ENCODE data around the gene MYOF.

The MYOF gene

DNA sequence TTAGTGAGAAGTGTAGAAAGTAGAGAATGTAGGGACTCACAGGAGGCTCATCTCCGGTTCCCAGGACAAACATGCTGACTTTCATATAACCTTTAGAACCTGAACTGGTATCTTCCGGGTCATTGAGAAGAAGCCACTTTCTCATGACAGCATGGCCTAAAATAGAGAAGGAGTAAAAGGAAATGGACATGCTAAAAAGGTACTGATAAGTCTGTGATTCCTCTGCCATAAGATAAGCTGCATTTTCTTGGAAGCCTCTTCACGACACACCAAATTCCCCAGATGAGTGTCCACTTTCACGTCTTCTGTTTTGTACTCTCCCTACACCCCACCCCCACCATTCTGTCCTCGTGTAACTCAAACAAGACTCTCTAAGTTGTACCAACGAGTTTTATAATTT, 79.9 kb downstream of the MYOF start:
- no peak overlapping the region for H3K27ac ChIP-seq

DNA sequence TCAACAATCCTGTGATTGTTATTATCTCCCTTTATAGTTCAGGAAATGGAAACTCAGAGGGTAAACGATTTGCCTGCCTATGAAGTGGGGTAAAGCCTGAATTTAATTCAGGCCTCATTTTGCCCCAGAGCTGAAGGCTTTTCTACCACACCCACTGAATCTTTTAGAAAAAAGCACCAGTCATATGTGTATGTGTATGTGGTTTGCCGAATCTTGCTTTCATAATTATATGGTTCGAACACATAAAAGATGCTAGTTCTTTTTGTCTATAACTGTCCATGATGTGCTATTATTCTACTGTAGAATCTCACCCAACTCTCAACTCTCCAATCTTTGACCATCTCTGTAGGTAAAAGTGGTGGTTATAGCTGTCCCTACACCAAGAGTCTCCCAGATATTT, 83.6 kb downstream of the MYOF start:
- DNase-seq (ENCODE audit: low read depth, low spot score): no peak
- H3K27ac ChIP-seq: no peak overlapping the region

More for the DNA sequence above, 79.9 kb downstream of the MYOF start:
- DNase-seq (ENCODE audit: low read depth, low spot score): no peak

DNA sequence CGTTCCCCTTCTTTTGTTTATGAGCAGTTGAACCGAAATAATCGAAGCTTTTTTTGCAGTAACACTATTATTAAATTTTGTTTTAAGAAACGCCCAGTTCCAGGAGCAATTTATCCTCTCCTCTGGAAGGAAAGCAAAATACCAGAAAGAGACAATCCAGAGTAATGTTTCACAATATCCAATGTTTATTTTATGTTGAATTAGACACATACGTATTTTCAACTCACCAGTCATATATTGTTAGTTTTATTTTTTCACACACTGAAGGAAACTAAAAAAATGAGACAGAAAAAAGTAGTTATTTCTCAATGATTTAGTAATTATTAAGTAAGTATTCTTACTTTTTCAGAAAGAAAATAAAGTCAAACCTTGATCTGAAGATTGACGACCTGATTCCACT, 85.1 kb downstream of the MYOF start:
- no peak overlapping the region for H3K27ac ChIP-seq
- no peak for DNase-seq (ENCODE audit: low read depth, low spot score)

DNA sequence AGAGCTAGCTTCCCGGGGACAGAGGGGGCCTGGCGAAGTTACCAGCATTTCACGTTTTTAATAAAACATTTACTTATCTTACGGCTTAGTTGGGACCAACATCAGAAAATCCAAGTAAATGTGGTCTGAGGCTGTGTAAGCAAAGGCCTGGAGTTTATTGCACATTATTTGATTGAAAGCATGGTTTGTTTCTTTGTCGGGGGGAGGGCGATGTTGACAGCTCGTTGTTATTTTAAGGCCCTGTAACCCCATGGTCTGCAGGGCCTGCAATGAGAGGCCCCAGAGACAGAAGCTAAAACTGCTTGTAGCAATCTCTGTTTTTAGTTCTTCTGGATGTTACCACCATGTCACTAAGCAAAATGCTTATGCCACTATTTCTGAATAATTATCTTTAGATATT, 88.9 kb downstream of the MYOF start:
- no peak overlapping the region for H3K27ac ChIP-seq
- DNase-seq (ENCODE audit: low read depth, low spot score): no peak

DNA sequence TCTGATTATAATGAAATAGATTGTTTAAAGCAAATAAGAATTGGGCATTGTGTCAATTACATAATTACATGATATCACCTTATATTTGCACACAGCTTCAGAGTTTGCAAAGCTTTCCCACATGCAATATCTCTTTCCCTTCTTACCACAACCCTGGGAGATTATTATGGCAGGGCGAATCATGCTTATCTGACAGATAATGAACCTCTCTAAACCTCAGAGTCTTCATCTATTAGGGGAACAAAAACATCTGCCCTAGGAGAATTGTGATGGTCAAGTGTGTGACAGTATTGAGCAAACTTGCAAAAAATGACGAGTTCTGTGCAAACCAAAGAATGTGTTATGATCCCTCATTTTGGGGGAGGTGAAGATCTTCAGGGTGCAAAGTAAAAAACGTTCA, 90.0 kb downstream of the MYOF start:
- DNase-seq (ENCODE audit: low read depth, low spot score): no peak
- no peak overlapping the region for H3K27ac ChIP-seq

DNA sequence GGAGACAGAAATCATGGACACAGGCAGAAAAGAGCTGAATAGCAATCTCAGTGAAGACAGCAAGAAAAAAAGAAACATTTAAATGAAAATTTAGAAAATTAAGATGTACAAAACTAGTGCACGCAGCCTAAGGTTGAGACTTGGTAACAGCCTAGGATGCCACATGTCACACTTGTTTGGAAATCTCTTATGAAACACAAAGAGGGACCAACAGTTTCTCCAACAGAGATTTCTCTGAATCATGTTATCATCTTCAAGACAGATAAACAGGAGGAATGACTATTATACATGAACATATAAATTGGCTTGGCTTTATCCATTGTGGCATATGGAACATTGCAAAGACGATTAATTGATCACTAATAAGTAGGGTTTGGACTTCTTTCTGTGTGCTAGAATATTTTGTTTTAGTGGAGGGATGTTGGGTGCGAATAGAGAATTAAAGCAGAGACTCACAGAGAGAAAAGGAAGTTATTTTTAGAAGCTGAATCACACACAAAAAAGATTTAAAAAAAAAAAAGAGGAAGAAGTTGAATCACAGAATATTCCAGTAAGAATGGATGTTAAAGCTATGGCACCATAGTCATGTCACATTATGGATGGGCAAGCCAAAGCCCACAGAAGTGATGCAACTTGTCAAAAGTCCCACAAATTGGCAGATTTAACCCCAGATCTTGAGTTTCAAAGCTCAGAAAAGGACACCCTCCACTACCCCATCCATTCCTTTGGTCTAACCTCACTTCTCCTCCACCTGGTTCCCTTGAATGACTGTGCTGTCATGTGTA, 91.6 kb downstream of the MYOF start:
- no peak for DNase-seq (ENCODE audit: low read depth, low spot score)
- H3K27ac ChIP-seq: no peak overlapping the region

DNA sequence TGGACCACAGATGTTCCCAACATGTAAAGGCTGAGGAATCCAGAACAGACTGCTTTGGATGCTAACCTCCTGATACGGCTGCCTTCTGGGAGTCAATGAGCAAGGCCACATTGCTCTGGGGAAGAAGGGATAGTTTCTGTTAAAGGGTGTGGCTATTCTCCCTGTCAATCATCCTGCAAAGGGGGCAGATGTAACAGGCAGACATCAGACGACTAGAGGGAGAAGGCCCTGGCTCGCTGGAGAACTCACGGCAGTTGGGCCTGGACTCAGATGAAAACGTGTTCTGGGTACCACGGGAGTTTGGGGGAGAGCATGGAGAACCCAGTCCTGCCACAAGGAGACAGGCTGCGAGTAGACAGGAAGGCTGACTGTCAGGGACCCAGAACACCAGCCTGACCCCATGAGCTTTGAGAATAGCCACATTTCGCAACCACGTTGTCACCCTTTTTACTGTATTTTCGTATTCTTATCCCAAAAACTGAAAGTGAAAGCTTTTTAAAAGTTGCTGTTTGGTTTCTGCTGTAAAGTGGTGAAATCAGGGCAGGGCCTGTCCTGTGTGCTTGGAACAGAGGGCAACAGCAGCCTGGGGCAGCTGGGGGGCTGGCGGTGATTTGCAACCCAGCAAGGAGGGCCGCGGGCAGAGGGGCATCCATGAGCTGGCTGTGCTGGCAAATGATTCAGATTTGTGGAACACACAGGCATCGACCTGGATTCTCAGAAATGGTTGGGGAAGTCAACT, 95.3 kb downstream of the MYOF start:
- peak overlapping the region; percentile 98 for H3K27ac ChIP-seq
- DNase-seq (ENCODE audit: low read depth, low spot score): no peak

DNA sequence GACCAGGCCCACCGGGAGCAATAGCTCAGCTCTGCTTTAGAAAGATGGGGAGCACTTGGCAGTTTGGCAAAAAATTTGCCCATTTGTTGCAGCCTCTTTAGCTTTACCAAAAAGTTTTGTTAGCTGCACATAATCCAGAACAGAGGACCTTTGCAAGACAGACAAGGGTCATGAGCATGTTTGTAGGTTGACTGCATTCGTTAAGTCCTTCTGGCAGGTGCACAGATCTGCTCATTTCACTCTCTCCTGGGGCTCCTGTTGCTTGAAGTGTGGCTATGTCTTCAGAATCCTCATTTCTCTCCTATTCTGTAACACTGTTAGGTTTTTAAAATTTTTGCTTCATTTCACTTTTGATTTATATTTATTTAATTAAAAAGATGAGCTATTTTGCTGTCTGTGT, 96.8 kb downstream of the MYOF start:
- peak overlapping the region; percentile 98 for H3K27ac ChIP-seq
- DNase-seq (ENCODE audit: low read depth, low spot score): no peak

DNA sequence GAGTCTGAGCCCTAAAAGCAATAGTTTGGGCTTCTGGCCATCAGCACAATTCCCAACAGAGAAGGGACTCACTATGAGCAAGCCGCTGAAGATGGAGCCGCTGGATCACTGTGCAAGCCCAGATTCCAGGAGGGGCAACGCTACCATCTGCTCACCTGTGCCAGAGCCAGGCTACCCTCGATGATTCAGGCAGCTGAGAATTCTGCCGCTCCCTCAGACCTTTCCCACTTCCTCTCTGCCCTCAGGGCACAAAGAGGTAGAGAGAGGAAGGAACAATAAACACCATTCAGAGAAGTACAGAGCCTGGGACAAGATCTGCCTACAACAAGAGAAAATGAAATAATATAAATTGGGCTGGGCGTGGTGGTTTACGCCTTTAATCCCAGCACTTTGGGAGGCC, 98.1 kb downstream of the MYOF start:
- DNase-seq (ENCODE audit: low read depth, low spot score): peak; percentile 91
- H3K27ac ChIP-seq: peak overlapping the region; percentile 98

DNA sequence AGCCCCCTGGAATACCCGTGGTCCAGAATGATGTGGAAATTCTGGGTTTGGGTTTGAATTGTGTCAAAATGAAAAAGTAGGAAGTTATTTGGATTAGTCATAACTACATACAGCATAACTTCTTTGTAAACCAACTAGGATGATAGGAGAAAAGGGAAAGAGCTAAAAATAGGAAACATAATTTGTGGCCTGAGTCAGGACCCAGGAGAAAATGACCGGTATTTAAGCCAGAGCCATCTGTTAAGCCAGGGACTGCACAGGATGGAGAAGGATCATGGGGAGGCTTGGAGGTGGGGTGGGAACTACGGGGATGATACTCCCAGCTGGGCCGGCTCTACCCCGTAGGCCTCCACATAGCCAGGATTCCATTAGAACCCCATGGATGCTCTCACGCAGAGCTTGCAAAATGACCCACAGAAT, 98.6 kb downstream of the MYOF start:
- H3K27ac ChIP-seq: peak overlapping the region; percentile 98
- no peak for DNase-seq (ENCODE audit: low read depth, low spot score)

DNA sequence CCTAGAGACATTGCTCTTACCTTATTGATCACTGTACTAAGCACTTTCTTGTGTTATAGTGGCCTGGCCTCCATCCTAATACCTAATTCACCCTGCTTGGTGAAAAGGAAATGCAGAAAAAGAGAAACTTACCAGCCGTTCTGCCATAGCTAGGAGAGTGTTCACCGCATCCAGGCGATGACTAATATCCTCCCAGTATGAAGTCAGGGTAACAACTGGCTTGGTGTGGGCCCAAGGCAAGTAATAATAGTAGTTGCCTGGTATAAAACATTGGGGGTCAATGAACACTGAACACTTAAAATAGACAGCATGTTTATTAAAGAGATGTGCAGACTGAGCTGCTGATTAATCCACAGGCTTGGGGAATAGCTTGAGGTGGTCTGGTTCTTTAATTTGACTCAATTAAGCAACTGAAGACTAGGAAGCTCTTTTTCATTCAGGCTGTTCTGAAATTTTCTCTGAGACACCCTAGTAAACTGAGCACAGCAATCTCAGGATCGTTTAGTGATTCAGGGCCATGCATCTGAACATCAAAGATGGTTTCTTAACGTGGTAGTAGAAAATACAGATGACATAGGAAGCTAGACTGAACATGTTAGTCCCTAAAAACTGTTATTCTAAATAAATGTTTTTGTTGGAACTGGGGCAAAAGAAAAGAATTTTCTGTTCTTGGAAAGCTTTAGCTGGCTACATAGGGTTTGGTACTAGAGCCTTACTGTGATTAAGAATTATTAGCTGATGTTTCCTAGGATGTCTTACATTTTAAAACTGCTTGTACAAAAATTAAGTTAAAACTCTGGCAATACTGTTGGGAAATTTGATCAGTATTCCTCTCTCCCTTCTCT, 102.2 kb downstream of the MYOF start:
- DNase-seq (ENCODE audit: low read depth, low spot score): no peak
- H3K27ac ChIP-seq: peak overlapping the region; percentile 98

DNA sequence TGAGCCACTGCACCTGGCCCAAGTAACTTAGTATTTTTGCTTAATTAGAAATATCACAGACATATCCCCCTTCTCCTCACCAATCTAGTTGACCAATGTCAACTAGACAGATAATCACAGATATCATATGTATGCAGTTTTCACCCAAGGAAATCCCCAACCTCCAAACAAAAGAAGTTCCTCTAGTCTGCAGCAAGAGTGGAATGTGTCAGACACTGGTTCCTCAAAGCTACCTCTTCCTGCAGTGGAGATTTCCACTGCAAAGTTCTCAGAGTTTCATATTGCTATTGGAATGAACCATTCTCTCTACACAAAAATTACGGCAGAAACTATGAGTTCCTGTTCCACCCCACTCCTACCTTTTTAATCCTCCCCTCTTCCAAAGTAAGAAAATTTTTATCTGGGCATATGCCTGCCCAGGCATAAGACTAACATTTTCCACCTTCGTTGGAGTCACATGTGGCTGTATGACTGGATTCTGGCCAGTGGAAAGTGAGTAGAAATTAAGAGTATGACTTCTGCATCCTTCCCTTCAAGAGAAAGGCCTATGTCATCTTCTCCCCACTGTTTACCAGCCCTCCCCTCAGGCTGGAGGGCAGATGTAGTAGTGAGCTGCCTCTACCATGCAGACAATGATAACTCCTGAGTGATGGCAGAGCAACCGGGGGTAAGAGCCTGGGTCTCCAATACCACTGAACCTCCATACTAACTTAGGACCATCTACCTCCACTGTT, 103.0 kb downstream of the MYOF start:
- no peak for DNase-seq (ENCODE audit: low read depth, low spot score)
- peak overlapping the region; percentile 98 for H3K27ac ChIP-seq

DNA sequence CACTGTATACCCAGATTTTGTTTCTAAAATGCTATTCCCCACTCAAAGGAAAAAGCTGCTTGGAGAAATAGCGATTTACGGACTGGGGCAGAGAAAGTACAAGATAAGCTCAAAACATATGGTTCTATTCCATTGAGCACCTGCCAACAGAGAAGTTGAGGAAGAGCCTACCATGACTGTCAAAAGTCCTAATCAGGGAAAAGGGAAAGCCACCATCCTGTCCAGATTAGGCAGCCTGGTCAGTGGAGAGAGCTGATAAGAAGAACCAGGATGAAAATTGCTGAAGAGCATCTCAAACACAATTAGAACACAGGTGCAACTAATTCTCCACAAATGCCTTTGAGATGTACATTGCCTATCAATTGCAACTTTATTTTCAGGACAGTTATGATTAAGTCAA, 104.1 kb downstream of the MYOF start:
- DNase-seq (ENCODE audit: low read depth, low spot score): no peak
- peak overlapping the region; percentile 98 for H3K27ac ChIP-seq

DNA sequence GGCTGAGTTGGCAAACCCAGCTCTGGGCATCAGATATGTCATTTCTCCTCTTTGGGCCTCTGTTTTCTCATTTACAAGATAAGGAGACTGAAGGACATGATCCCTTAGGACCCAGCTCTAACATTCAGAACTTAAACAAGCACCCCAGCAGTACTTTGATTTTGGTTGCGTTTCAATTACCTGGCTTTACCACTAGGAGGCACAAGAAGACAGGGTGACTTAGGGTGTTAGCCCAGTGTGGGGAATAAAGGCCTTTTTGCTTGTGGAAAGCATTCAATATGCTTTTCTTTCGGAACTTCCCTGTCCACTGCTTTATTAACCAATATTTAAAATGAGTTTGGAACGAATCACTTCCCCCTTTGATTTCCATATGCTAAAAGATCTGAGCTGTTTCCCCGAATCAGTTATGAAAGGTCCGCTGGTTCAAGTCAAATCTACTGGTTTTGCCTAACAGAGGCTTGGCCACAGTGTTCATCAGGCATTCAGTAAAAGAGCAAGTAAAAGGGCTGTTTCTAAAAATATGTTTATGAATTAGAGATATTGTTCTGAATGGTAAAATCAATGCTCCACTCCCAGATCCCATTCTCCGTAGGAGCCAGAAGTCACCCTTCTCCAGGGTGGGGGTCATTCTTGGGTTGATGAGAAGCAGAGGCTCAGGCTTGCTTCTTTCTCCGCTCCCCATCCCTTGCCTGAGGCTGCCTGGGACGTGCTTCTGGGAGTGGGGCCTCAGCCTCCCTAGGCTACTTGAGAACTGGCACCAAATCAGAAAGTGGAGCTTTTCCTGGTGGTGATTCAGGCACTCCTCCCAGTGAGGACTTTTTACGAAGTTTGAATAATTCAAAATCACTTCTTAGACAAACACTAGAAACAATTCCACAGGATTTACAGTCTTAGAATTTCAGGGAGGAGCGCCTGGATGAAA, 105.5 kb downstream of the MYOF start:
- DNase-seq (ENCODE audit: low read depth, low spot score): peak; percentile 58
- H3K27ac ChIP-seq: peak overlapping the region; percentile 98

DNA sequence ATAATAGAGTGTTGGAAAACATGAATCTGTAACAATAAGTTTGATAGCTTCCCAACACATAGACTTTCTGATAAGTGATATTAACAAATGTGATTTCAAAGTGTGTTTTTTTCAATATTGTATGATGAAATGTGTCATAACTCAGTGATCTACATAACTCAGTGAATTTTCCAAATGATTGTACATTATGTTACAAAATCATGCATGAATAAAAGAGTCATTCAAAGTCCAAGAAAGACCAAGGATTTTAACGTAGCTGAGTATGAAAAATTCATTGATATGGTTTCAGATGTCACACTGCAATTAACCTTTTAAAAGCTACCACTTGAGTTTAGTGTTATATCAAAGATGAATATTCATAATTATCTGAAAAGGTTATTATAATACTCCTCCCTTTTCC, 111.2 kb downstream of the MYOF start:
- H3K27ac ChIP-seq: no peak overlapping the region
- DNase-seq (ENCODE audit: low read depth, low spot score): no peak

DNA sequence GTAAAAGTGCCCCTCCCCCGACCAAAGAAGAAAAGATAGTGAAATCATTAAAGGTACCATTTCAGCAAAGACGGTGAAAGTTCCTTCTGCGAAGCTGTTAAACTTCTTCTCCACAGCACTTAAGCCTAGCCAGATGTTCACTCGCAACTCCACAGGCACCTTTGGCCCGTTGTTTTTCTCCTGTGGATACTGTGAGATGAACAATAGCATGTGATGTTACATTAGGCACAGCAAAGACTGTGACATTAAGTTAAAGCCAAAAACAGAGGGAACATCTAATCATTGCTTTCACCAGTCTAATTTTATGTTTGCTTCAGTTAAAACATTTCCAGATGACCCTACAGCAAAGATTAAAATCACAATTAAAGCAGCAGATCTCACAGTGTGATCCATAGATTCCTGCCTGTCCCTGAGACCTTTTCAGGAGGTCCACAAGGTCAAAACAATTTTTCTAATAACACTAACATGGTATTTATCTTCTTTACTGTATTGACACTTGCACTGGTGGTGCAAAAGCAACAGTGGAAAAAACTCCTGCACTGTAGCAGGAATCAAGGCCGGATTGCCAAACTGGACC, 112.5 kb downstream of the MYOF start:
- no peak for DNase-seq (ENCODE audit: low read depth, low spot score)
- H3K27ac ChIP-seq: no peak overlapping the region

DNA sequence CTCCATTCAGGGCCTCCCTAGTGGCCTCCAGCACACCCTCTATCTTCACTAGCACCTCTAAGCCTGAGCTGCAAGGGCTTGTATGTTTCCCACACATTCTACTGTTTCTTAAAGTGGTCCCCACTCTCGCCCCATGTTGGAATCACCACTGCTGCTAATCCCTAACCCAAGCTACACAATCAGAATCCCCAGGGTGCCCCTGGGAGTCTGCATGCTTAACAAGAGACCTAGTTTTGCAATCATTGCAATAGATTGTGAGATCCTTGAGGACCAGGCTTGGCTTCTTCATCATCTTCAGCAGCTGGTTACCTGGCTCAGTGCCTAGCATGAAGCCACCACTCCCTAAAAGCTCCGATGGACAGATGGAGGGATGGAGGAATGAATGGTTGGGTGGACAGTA, 113.9 kb downstream of the MYOF start:
- no peak for DNase-seq (ENCODE audit: low read depth, low spot score)

DNA sequence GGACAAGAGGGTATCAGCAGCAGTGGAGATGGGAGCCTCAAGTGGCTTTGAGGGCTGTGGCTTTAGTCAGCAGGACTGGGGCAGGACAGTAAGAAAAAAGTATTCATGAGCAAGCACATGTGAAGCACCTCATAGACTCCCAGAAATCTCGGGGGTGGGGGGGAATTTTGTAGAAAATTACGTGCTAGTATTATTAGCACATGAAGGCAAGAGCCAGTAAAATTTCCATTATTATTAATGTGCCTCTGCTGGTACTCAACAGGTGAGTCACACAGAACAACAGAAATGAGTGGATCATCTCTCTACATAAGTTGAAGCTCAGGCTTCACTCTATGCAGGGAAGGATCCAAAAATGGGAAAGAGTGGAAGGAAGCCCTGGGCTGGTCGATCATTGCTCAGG, 114.5 kb downstream of the MYOF start:
- H3K27ac ChIP-seq: no peak overlapping the region

More for the DNA sequence above, 113.9 kb downstream of the MYOF start:
- no peak overlapping the region for H3K27ac ChIP-seq

DNA sequence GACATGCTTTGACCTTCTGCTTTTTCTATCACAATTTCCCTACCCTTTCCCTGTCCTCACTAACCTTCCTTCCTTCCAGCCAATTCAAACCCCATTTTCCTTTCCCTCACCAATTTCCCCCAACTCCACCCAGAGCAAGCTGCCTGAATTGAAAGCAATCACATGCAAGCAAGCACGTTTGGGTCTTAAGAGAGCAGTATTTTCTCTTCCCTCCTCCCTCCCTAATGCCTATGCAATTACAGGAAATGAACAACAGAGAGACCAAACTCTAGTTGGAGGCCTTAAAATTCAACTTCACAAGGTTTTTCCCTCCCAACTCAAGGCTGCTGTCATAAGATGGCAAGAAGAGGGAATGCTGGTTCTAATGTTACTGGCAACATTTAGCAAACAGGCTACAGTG, 117.2 kb downstream of the MYOF start:
- DNase-seq (ENCODE audit: low read depth, low spot score): no peak
- no peak overlapping the region for H3K27ac ChIP-seq

More for the DNA sequence above, 114.5 kb downstream of the MYOF start:
- DNase-seq (ENCODE audit: low read depth, low spot score): no peak
